Measurements from ENCODE around the gene C16orf89.

GRCh38 chr16:5035909-5036227, 29.9 kb downstream of the C16orf89 start:
- TF ChIP-seq CTCF (conservative IDR thresholded peaks at IDR 0.05; ENCODE audit: low read depth, low read length) (no peak), EZH2 (IDR thresholded peaks at IDR 0.05; ENCODE audit: borderline replicate concordance, low read depth, low read length, poor library complexity, severe bottlenecking) (no peak)

All from A673 (cell line).